HEK293T (cell line): ENCODE measurements around the gene SMPDL3B.

Experiments used
- ARNT ChIP-seq: fragments of 450-650 bp; IDR thresholded peaks from 2 replicates; pipeline ENCODE4 v1.6.1; 2017; ENCODE audit warnings: mild to moderate bottlenecking
- BHLHE40 ChIP-seq: fragments of 450-650 bp; IDR thresholded peaks from 2 replicates; pipeline ENCODE4 v1.6.1; 2016; ENCODE audit warnings: mild to moderate bottlenecking, moderate library complexity, borderline replicate concordance
- FOXA1 ChIP-seq: fragments of 450-650 bp; IDR thresholded peaks from 2 replicates; pipeline ENCODE4 v1.6.1; 2016; ENCODE audit warnings: mild to moderate bottlenecking
- FOXM1 ChIP-seq: fragments of 450-650 bp; IDR thresholded peaks from 2 replicates; pipeline ENCODE4 v1.6.1; 2017; ENCODE audit warnings: mild to moderate bottlenecking, borderline replicate concordance
- L3MBTL2 ChIP-seq: fragments of 450-650 bp; conservative IDR thresholded peaks from 2 replicates; pipeline ENCODE4 v1.6.1; 2016; ENCODE audit warnings: mild to moderate bottlenecking
- NFRKB ChIP-seq: fragments of 450-650 bp; IDR thresholded peaks from 2 replicates; pipeline ENCODE4 v1.6.1; 2016; ENCODE audit warnings: mild to moderate bottlenecking, moderate library complexity
- PKNOX1 ChIP-seq: fragments of 450-650 bp; IDR thresholded peaks from 2 replicates; pipeline ENCODE4 v1.6.1; 2016
- SP1 ChIP-seq: fragments of 450-650 bp; IDR thresholded peaks from 2 replicates; pipeline ENCODE4 v1.6.1; 2017
- TARDBP ChIP-seq: fragments of 450-650 bp; IDR thresholded peaks from 2 replicates; pipeline ENCODE4 v1.6.1; 2016
- ZNF384 ChIP-seq: fragments of 450-650 bp; IDR thresholded peaks from 2 replicates; pipeline ENCODE4 v1.6.1; 2016

- no peak for TF ChIP-seq TARDBP
- no peak for TF ChIP-seq SP1
- no peak for TF ChIP-seq NFRKB
- TF ChIP-seq ZNF384: no peak
- TF ChIP-seq FOXM1: no peak
- TF ChIP-seq PKNOX1: no peak
- no peak for TF ChIP-seq FOXA1
- TF ChIP-seq L3MBTL2: no peak
- no peak for TF ChIP-seq ARNT
- no peak for TF ChIP-seq BHLHE40
Measured at GRCh38 chr1:27940297-27940696, 5.5 kb downstream of the SMPDL3B start.
